KMS-11 (cell line): Measurements from ENCODE around the gene ADAM19.
A peak's percentile ranks its signal among the peaks of the same experiment; 100 is the strongest.
"Not testable (repeated sequence)": the region's sequence is repeated elsewhere in the genome, so short reads cannot be mapped to it uniquely, and the experiment has no call there.

Source experiments
- H2AFZ ChIP-seq: fragments of 200-600 bp; sonication (generic); 2 replicates; pipeline ENCODE4 v1.6.1; 2016; ENCODE audit warnings: antibody characterized with exemption, mixed run types, low read depth
- H3K27ac ChIP-seq: fragments of 200-600 bp; sonication (generic); 2 replicates; pipeline ENCODE4 v1.6.1; 2016; ENCODE audit warnings: mild to moderate bottlenecking, mixed run types
- H3K27me3 ChIP-seq: fragments of 200-600 bp; sonication (generic); 2 replicates; pipeline ENCODE4 v1.6.1; 2017; ENCODE audit warnings: mild to moderate bottlenecking, low read depth, mixed run types, moderate library complexity; ENCODE audit not compliant: insufficient read depth
- H3K36me3 ChIP-seq: fragments of 200-600 bp; sonication (generic); 2 replicates; pipeline ENCODE4 v1.6.1; 2017; ENCODE audit warnings: mild to moderate bottlenecking, mixed run types; ENCODE audit not compliant: insufficient read depth
- H3K4me1 ChIP-seq: fragments of 200-600 bp; sonication (generic); 2 replicates; pipeline ENCODE4 v1.6.1; 2016; ENCODE audit warnings: mild to moderate bottlenecking, low read depth, mixed run types; ENCODE audit not compliant: poor library complexity, severe bottlenecking
- H3K4me2 ChIP-seq: fragments of 200-600 bp; sonication (generic); 2 replicates; pipeline ENCODE4 v1.7.0; 2016; ENCODE audit warnings: mild to moderate bottlenecking, mixed run types
- H3K4me3 ChIP-seq: fragments of 200-600 bp; sonication (generic); IDR thresholded peaks from 2 replicates; pipeline ENCODE4 v1.6.1; 2017; ENCODE audit warnings: low read depth, low read length, mixed read lengths; ENCODE audit not compliant: insufficient read depth
- H3K79me2 ChIP-seq: fragments of 200-600 bp; sonication (generic); 2 replicates; pipeline ENCODE4 v1.6.1; 2016; ENCODE audit warnings: low read depth, mixed run types; ENCODE audit not compliant: insufficient read depth
- H3K9ac ChIP-seq: fragments of 200-600 bp; sonication (generic); 2 replicates; pipeline ENCODE4 v1.6.1; 2016; ENCODE audit warnings: mild to moderate bottlenecking, mixed run types
- H4K20me1 ChIP-seq: fragments of 200-600 bp; sonication (generic); 2 replicates; pipeline ENCODE4 v1.6.1; 2016; ENCODE audit warnings: mild to moderate bottlenecking, mixed run types; ENCODE audit not compliant: insufficient read depth
- TF ChIP-seq, protein P1 (sequence below): fragments of 200-600 bp; sonication (generic); conservative IDR thresholded peaks from 2 replicates; pipeline ENCODE4 v1.6.1; 2017; ENCODE audit warnings: low read depth, mild to moderate bottlenecking, antibody characterized with exemption, low read length, moderate library complexity, mixed read lengths

Gene ADAM19

DNA sequence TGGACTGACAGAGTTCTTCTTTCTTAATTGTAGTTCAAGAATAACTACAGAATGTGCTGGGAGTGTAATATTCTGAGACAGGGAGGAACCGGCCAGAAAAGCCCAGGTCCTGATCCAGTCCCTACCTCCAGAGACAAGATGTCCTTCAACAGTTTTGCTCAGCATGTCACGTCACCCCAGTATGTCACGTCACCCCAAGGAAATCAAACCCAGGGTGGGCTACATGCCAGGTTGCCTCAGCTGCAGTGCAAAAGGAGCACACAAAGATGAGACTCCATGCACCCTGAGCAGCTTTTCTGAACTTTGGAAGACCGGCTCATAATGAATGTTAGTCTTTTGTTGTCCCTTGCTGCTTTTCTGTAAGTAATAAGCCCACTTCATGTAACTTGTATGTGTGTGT, 141.5 kb downstream of the ADAM19 start:
- Histone ChIP-seq H3K9ac (no peak overlapping the region), H3K27ac (no peak overlapping the region), H3K27me3 (no peaks in the 10 kb centered on the region), H3K79me2 (no peaks in the 10 kb centered on the region), H3K4me1 (no peaks in the 10 kb centered on the region), H4K20me1 (no peaks in the 10 kb centered on the region), H3K4me3 (no peak overlapping the region), H3K4me2 (no peak overlapping the region), H2AFZ (no peak overlapping the region), H3K36me3 (no peaks in the 10 kb centered on the region)
- TF ChIP-seq, protein P1, sequence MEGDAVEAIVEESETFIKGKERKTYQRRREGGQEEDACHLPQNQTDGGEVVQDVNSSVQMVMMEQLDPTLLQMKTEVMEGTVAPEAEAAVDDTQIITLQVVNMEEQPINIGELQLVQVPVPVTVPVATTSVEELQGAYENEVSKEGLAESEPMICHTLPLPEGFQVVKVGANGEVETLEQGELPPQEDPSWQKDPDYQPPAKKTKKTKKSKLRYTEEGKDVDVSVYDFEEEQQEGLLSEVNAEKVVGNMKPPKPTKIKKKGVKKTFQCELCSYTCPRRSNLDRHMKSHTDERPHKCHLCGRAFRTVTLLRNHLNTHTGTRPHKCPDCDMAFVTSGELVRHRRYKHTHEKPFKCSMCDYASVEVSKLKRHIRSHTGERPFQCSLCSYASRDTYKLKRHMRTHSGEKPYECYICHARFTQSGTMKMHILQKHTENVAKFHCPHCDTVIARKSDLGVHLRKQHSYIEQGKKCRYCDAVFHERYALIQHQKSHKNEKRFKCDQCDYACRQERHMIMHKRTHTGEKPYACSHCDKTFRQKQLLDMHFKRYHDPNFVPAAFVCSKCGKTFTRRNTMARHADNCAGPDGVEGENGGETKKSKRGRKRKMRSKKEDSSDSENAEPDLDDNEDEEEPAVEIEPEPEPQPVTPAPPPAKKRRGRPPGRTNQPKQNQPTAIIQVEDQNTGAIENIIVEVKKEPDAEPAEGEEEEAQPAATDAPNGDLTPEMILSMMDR: no peak

DNA sequence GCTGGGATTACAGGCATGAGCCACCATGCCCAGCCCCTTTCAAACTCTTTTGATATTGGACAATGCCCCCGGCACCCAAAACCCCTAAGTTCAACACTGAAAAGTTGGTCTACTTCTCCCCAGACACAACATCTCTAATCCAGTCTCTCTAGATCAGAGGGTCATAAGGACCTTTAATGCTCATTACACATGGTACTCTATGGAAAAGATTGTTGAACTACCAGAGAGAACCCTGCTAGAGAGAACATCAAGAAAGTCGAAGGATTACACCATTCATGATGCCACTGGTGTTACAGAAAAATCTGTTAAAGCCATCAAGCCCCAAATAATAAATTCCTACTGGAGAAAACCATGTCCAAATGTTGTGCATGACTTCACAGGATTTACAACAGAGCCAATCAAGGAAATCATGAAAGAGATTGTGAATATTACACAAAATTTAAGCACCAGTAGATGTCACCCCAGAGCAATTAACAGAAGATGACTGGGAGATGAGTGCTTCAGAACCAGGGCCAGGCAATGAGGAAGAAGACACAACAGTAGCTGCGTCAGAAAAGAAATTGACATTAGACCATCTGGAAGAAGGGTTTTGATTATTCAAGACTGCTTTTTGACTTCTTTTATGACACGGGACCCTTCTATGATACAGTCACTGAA, 143.9 kb downstream of the ADAM19 start:
- TF ChIP-seq, protein P1: peak; percentile 29; the same call in 1 of the 2 replicates
- Histone ChIP-seq H3K27me3 (no peaks in the 10 kb centered on the region), H3K4me3 (no peak overlapping the region), H3K27ac (no peak overlapping the region), H3K36me3 (no peaks in the 10 kb centered on the region), H2AFZ (no peak overlapping the region), H3K9ac (no peak overlapping the region), H3K4me1 (no peaks in the 10 kb centered on the region), H3K79me2 (no peaks in the 10 kb centered on the region), H3K4me2 (no peak overlapping the region), H4K20me1 (no peaks in the 10 kb centered on the region)

DNA sequence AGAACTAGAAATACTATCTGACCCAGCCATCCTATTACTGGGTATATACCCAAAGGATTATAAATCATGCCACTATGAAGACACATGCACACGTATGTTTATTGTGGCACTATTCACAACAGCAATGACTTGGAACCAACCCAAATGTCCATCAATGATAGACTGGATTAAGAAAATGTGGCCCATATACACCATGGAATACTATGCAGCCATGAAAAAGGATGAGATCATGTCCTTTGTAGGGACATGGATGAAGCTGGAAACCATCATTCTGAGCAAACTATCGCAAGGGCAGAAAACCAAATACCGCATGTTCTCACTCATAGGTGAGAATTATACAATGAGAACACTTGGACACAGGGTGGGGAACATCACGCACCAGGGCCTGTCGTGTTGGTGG, 145.7 kb downstream of the ADAM19 start:
- not testable (repeated sequence) for H4K20me1 ChIP-seq, H3K36me3 ChIP-seq, H3K79me2 ChIP-seq, H3K9ac ChIP-seq, H3K27me3 ChIP-seq, H3K4me1 ChIP-seq, H3K4me2 ChIP-seq, H2AFZ ChIP-seq, H3K27ac ChIP-seq, H3K4me3 ChIP-seq
